ENCODE results near the gene MUC5B. TPM values are rescaled to one million over a fixed set of nuclear protein-coding genes. Genes with fewer than 3 reads are reported as not detected.
"Not testable (repeated sequence)": the region's sequence is repeated elsewhere in the genome, so short reads cannot be mapped to it uniquely, and the experiment has no call there.

MUC5B gene, protein sequence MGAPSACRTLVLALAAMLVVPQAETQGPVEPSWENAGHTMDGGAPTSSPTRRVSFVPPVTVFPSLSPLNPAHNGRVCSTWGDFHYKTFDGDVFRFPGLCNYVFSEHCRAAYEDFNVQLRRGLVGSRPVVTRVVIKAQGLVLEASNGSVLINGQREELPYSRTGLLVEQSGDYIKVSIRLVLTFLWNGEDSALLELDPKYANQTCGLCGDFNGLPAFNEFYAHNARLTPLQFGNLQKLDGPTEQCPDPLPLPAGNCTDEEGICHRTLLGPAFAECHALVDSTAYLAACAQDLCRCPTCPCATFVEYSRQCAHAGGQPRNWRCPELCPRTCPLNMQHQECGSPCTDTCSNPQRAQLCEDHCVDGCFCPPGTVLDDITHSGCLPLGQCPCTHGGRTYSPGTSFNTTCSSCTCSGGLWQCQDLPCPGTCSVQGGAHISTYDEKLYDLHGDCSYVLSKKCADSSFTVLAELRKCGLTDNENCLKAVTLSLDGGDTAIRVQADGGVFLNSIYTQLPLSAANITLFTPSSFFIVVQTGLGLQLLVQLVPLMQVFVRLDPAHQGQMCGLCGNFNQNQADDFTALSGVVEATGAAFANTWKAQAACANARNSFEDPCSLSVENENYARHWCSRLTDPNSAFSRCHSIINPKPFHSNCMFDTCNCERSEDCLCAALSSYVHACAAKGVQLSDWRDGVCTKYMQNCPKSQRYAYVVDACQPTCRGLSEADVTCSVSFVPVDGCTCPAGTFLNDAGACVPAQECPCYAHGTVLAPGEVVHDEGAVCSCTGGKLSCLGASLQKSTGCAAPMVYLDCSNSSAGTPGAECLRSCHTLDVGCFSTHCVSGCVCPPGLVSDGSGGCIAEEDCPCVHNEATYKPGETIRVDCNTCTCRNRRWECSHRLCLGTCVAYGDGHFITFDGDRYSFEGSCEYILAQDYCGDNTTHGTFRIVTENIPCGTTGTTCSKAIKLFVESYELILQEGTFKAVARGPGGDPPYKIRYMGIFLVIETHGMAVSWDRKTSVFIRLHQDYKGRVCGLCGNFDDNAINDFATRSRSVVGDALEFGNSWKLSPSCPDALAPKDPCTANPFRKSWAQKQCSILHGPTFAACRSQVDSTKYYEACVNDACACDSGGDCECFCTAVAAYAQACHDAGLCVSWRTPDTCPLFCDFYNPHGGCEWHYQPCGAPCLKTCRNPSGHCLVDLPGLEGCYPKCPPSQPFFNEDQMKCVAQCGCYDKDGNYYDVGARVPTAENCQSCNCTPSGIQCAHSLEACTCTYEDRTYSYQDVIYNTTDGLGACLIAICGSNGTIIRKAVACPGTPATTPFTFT (N-terminal part only)
- total RNA-seq (2014; rRNA removed; shearing (Covaris generic)), result not detected in 2 replicates

DNA sequence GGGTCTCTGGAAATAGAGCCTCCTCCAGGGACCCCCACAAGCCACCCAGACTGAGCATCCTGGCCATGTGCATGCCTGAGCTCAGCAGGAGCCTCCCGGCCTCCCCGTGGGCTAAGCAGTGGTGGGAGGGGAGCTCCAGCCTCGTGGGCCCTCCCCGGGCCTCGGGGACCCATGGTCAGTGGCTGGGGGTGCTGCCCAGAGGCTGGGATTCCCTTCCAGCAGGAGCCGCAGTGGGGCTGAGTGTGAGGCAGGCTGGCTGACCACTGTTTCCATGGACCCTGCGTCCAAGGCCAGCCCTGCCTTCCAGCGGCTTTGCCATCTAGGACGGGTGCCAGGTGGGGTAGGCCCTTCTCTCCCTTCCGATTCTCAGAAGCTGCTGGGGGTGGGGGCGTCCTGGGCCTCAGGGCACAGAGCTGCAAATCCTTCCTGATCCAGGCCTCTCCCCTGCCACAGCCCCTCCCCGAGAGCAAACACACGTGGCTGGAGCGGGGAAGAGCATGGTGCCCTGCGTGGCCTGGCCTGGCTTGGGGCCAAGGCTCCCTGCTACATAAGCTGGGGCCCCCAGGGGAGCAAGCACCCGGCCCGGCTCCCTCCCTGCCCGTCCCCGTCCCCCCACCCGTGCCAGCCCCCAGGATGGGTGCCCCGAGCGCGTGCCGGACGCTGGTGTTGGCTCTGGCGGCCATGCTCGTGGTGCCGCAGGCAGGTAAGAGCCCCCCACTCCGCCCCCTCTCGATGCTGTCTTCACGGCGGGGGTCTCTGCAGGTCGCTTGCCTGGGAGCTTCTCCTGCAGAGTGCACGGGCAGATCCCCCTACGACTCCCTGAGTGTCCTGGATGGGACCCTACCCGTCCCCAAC lies at the start of gene MUC5B:
MUC5B (plus strand) TSS at position 576 of the 855 bp plus-strand sequence; CDS start at position 634, 58 bp downstream.
- no peak for DNase-seq (ENCODE audit: low read depth)

DNA sequence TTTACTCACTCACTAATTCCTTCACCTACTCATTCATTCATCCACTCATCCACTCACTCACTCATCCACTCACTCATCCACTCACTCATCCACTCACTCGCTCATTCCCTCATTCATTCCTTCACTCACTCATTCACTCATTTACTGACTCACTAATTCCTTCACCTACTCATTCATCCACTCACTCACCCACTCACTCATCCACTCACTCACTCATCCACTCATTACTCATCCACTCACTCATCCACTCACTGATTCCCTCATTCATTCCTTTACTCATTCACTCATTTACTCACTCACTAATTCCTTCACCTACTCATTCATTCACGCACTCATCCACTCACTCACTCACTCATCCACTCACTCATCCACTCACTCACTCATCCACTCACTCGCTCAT lies 49.5 kb upstream of the MUC5B start:
- not testable (repeated sequence) for DNase-seq (ENCODE audit: low read depth)

DNA sequence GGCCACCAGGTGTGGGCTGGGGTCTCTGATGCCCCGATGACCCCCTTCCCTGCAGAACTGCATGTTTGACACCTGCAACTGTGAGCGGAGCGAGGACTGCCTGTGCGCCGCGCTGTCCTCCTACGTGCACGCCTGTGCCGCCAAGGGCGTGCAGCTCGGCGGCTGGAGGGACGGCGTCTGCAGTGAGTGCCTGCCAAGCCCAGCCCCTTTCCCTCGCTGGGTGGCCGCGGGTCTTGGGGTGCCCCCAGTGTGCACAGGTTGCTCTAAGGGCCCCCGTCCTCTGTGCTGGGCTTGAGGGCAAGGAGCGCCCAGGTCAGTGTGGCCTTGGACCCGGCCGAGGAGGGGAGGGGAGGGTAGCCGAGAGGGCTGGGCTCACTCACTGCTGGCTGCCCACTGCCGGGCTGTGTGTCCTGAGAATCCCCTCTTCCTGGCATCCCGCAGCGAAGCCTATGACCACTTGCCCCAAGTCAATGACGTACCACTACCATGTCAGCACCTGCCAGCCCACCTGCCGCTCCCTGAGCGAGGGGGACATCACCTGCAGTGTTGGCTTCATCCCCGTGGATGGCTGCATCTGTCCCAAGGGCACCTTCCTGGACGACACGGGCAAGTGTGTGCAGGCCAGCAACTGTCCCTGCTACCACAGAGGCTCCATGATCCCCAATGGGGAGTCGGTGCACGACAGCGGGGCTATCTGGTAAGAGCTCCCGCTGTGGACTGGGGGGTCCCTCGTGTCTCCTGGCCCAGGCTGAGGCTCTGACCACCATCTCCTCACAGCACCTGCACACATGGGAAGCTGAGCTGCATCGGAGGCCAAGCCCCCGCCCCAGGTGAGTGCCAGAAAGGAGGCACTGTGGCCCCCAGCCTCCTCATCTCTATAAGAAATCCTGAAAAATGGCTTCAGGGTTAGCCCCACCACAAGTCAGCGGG lies 48.2 kb upstream of the MUC5B start:
- DNase-seq (ENCODE audit: low read depth), result no peak

DNA sequence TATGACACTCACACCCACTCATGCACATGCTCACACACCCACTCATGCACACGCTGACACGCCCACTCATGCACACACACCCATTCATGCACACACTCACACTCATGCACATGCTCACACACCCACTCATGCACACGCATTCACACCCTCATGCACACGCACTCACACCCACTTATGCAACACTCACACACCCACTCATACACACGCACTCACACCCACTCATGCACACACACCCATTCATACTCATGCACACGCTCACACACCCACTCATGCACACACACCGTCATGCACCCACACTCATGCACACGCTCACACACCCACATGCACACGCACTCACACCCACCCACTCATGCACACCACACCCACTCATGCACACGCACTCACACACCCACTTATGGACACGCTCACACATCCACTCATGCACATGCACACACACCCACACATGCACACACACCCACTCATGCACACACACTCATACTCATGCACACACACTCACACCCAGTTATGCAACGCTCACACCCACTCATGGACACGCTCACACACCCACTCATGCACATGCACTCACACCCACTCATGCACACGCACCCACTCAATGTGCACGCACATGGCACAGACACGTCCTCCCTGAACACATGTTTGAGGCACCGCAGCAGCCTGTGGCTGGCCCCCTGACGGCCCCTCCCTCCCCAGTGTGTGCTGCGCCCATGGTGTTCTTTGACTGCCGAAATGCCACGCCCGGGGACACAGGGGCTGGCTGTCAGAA lies 47.2 kb upstream of the MUC5B start:
- no peak for DNase-seq (ENCODE audit: low read depth)

DNA sequence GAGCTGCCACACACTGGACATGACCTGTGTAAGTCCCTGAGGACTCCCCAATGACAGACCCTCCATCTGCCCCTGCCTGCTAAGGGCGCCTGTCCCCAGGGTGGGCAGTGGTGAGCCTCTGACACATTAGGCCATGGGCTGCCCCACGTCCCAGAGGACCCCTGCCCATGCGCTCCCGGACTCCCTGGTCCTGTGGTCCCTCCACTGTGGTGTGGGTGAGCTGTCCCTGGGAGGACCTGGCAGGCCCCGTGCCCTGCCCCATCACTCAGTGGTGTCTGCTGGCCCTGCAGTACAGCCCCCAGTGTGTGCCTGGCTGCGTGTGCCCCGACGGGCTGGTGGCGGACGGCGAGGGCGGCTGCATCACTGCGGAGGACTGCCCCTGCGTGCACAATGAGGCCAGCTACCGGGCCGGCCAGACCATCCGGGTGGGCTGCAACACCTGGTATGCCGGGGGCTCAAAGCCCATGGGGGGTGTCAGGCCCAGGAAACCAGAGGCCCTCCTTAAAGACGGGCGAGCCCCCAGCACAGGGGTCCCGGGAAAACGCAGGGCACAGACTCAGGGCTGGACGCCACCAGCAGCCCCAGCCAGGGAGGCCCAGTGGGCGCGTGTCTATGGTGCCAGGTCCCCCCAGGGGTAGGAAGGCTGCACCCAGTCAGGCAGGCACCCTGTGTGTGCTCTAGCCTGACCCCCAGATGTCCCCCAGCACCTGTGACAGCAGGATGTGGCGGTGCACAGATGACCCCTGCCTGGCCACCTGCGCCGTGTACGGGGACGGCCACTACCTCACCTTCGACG lies 46.4 kb upstream of the MUC5B start:
- DNase-seq (ENCODE audit: low read depth), result no peak

DNA sequence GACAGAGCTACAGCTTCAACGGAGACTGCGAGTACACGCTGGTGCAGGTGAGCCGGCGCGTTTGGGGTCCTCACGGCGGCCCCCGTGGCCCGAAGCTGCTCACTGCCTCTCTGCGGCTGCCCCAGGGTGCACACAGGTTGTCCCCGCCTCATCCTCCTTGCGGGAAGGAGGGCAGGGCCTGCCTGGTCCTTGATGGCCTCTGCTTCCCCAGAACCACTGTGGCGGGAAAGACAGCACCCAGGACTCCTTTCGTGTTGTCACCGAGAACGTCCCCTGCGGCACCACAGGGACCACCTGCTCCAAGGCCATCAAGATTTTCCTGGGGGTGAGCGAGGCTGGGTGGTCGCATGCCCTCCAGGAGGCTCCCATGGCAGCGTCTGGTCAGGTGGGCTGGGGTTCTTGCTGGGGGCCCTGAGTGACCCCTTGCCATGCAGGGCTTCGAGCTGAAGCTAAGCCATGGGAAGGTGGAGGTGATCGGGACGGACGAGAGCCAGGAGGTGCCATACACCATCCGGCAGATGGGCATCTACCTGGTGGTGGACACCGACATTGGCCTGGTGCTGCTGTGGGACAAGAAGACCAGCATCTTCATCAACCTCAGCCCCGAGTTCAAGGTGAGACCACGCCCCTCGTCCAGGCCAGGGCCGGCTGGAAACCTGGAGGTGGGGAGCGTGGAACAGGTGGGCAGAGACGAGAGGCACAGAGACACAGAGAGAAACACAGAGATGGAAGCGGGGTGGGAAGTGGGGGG lies 45.7 kb upstream of the MUC5B start:
- DNase-seq (ENCODE audit: low read depth), result no peak

DNA sequence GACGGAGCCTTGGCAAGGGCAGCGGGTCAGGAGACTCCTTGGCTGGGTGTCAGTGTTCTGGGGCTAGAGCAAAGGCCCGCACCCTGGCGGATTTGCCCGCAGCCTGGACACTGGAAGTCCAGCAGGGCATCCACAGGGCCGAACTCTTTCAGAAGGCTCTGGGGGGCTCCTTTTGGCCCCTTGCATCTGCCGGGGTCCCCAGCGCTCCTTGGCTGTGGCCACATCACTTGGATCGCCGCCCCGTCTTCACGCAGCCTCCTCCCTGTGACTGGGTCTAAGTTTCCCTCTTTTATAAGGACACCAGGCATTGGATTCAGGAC lies 45.1 kb upstream of the MUC5B start:
- DNase-seq (ENCODE audit: low read depth), result no peak

DNA sequence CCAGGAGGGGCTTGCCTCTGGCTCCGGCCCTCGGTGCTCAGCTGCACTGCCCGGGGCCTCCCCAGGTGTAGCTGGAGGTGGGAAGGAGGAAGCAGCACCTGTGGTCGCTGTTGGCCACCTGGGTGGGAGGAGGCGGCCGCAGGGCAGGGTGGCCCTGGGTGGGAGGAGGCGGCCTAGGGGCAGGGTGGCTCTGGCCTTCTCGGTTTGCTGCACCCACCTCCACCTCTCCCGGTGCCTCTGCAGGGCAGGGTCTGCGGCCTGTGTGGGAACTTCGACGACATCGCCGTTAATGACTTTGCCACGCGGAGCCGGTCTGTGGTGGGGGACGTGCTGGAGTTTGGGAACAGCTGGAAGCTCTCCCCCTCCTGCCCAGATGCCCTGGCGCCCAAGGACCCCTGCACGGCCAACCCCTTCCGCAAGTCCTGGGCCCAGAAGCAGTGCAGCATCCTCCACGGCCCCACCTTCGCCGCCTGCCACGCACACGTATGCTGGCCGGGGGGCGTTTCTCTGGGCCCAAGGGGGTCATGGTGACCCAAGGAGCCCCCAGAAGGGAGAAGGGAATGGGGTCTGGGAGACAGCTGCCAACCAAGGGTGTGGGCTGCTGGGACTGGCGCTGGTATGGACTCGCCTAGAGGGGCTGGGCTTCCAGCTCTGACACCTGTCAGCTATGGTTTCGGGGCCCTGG lies 44.5 kb upstream of the MUC5B start:
- DNase-seq (ENCODE audit: low read depth), result no peak

DNA sequence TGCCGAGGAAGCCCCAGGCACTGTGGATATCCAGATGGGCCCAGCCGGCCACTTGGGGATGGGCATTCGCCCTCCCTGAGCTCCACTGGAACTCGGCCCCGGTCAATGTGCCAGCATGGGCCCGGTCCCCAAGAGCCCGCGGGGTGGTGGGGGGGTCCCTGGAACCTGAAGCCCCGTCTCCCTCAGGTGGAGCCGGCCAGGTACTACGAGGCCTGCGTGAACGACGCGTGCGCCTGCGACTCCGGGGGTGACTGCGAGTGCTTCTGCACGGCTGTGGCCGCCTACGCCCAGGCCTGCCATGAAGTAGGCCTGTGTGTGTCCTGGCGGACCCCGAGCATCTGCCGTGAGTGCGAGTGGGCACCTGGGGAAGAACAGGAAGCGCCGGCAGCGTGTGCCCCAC lies 44.0 kb upstream of the MUC5B start:
- no peak for DNase-seq (ENCODE audit: low read depth)

DNA sequence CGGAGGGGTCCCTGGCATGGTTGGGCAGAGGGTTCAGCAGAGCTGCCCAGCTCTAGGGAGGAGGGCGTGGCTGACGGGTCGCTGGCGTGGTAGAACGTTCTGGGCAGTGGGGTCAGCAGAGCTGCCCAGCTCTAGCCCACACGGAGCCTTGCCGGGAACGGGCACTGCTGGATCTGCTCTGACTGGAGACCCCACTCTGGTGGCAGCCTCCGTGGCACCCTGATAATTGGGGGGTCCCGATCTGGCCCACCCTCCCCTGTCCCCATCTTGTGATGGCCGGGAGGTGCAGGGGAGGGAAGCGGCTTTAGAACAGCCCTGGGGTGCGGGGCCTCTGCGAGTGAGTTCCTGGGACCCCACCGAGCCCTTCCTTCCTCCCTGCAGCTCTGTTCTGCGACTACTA lies 43.2 kb upstream of the MUC5B start:
- no peak for DNase-seq (ENCODE audit: low read depth)

DNA sequence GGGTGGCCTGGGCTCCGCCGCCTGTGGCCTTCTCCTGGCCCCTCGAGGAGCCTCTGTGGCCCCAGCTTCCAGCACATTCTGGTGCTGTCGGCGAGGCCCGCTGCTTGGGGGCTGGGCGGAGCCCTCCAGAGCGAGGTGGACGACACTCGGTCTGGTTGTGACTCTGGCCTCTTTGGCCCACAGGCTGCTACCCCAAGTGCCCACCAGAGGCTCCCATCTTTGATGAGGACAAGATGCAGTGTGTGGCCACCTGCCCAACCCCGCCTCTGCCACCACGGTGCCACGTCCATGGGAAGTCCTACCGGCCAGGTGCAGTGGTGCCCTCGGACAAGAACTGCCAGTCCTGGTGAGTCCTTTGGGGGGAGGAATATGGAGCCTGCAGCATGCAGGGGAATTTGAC lies 42.7 kb upstream of the MUC5B start:
- no peak for DNase-seq (ENCODE audit: low read depth)

DNA sequence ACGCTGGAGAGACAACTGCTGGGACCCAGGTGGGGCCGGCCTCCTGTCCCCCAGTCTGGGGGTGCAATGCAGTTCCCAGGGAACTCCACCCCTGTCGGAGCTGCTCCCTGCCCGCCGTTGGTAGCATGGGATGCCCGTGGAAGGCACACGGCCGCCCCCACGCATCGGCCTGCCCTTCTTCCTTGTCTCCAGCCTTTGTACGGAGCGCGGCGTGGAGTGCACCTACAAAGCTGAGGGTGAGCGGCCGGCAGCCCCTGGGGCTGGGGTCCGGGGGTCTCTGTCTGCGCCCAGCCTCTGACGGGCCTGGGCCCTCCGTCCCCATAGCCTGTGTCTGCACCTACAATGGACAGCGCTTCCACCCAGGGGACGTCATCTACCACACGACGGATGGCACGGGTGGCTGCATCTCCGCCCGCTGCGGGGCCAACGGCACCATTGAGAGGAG lies 41.9 kb upstream of the MUC5B start:
- no peak for DNase-seq (ENCODE audit: low read depth)

DNA sequence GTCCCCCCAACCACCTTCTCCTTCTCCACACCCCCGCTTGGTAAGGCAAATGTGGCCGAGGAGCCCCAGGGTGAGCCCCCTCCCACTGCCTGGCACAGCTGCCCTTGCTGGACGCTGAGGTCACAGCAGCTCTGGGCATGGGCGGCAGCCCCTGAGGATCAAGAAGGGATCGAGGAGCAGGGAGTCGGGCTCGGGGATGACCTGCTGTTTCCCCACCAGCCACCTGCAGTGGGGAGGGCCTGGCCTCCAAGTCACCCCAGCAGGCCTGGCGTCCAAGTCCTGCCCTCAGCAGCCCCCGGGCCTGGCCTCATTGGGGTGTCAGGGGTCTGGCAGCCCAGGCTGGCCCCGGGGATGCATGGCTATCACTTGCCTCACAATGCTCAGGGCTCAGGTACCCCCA lies 41.4 kb upstream of the MUC5B start:
- DNase-seq (ENCODE audit: low read depth), result no peak

DNA sequence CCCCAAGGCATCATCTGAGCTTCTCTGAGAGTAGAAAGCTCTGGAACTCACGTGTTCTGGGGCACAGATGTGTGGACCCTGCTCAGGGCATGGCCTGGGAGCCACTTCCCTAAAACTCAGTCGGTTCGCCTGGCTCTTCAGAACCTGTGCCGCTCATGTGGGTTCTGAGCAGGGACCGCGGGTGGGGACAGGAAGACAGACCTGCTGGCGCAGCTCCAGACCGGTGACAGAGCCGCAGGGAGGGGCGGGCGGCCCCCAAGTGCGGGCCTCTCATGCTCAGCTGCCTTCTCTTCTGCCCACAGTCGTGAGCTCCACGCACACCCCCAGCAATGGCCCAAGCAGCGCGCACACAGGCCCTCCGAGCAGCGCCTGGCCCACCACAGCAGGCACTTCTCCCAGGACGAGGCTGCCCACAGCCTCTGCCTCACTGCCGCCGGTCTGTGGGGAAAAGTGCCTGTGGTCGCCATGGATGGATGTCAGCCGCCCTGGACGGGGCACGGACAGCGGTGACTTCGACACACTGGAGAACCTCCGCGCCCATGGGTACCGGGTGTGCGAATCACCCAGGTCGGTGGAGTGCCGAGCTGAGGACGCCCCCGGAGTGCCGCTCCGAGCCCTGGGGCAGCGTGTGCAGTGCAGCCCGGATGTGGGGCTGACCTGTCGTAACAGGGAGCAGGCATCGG lies 40.9 kb upstream of the MUC5B start:
- no peak for DNase-seq (ENCODE audit: low read depth)

DNA sequence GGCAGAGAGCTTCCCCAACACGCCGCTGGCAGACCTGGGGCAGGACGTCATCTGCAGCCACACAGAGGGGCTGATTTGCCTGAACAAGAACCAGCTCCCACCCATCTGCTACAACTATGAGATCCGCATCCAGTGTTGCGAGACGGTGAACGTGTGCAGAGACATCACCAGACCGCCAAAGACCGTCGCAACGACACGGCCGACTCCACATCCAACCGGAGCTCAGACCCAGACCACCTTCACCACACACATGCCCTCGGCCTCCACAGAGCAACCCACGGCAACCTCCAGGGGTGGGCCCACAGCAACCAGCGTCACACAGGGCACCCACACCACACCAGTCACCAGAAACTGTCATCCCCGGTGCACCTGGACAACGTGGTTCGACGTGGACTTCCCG lies 38.7 kb upstream of the MUC5B start:
- DNase-seq (ENCODE audit: low read depth), result not testable (repeated sequence)

DNA sequence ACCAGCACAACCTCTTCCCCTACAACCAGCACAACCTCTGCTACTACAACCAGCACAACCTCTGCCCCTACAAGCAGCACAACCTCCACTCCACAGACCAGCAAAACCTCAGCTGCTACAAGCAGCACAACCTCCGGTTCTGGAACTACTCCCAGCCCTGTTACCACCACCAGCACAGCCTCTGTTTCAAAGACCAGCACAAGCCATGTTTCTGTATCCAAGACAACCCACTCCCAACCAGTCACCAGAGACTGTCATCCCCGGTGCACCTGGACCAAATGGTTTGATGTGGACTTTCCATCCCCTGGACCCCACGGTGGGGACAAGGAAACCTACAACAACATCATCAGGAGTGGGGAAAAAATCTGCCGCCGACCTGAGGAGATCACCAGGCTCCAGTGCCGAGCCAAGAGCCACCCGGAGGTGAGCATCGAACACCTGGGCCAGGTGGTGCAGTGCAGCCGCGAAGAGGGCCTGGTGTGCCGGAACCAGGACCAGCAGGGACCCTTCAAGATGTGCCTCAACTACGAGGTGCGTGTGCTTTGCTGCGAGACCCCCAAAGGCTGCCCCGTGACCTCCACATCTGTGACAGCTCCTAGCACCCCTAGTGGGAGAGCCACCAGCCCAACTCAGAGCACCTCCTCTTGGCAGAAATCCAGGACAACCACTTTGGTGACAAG lies 34.3 kb upstream of the MUC5B start:
- not testable (repeated sequence) for DNase-seq (ENCODE audit: low read depth)
